Measurements from ENCODE around the gene SCT. TPM values are rescaled to one million over a fixed set of nuclear protein-coding genes. Genes with fewer than 3 reads are reported as not detected.

SCT gene
- total RNA-seq, 1 experiment from 2014 or later = not detected

- no peaks in the 10 kb centered on the region for H3K4me1 ChIP-seq
- Mint-ChIP-seq H3K4me1 (ENCODE audit: low read depth, unreplicated experiment) (no peaks in the 10 kb centered on the region), H3K27ac (ENCODE audit: unreplicated experiment) (no peak overlapping the region), H3K36me3 (ENCODE audit: insufficient read depth, unreplicated experiment) (peaks cover 91% of the 10 kb centered on the region), H3K4me3 (ENCODE audit: unreplicated experiment) (no peak overlapping the region), H3K9me3 (ENCODE audit: unreplicated experiment) (no peaks in the 10 kb centered on the region), H3K27me3 (ENCODE audit: insufficient read depth, unreplicated experiment) (no peaks in the 10 kb centered on the region)
- no peaks in the 10 kb centered on the region for H3K9me3 ChIP-seq
- ChIA-PET POLR2A (no interaction called here), CTCF (no interaction called here)
- no peak for TF ChIP-seq CTCF (IDR thresholded peaks at IDR 0.05; ENCODE audit: insufficient read depth in 1 of 2, low read depth in 1 of 2, low read length in 1 of 2, severe bottlenecking in 1 of 2, unreplicated experiment in 1 of 2)
- H3K27me3 ChIP-seq (replicated peaks; ENCODE audit: control insufficient read depth, insufficient read depth, low read length) = no peaks in the 10 kb centered on the region
- intact Hi-C loops (cut with micrococcal nuclease; ENCODE audit: unreplicated experiment) = no loop called here
- H3K36me3 ChIP-seq (ENCODE audit: control insufficient read depth, insufficient read depth, low read length) = peaks cover 4% of the 10 kb centered on the region
- DNase-seq = peak in 1 of 2 experiments; percentile 28
- BruUV-seq (replicated peaks) = no TSS peak
- H3K4me3 ChIP-seq (ENCODE audit: low read depth, low read length) = no peak overlapping the region
Measured at GRCh38 chr11:598005-598680, 28.8 kb downstream of the SCT start.

- POLR2A ChIA-PET = no interaction called here
- CTCF ChIA-PET = no interaction called here
- no TSS peak for BruUV-seq (replicated peaks)
- peak in 1 of 2 experiments; percentile 36 for DNase-seq
- Histone ChIP-seq H3K27me3 (replicated peaks; ENCODE audit: control insufficient read depth, insufficient read depth, low read length) (no peaks in the 10 kb centered on the region), H3K4me3 (ENCODE audit: low read depth, low read length) (no peak overlapping the region), H3K36me3 (ENCODE audit: control insufficient read depth, insufficient read depth, low read length) (peaks cover 4% of the 10 kb centered on the region), H3K4me1 (no peaks in the 10 kb centered on the region), H3K9me3 (no peaks in the 10 kb centered on the region)
- TF ChIP-seq CTCF (IDR thresholded peaks at IDR 0.05; ENCODE audit: insufficient read depth in 1 of 2, low read depth in 1 of 2, low read length in 1 of 2, severe bottlenecking in 1 of 2, unreplicated experiment in 1 of 2) = peak in 1 of 2 experiments; percentile 26
- Mint-ChIP-seq H3K27me3 (ENCODE audit: insufficient read depth, unreplicated experiment) (no peaks in the 10 kb centered on the region), H3K36me3 (ENCODE audit: insufficient read depth, unreplicated experiment) (peaks cover 93% of the 10 kb centered on the region), H3K9me3 (ENCODE audit: unreplicated experiment) (no peaks in the 10 kb centered on the region), H3K27ac (ENCODE audit: unreplicated experiment) (peak overlapping the region; percentile 42), H3K4me3 (ENCODE audit: unreplicated experiment) (no peak overlapping the region), H3K4me1 (ENCODE audit: low read depth, unreplicated experiment) (no peaks in the 10 kb centered on the region)
- intact Hi-C loops (cut with micrococcal nuclease; ENCODE audit: unreplicated experiment) = no loop called here
Measured at GRCh38 chr11:597166-597725, 29.7 kb downstream of the SCT start.

DNA sequence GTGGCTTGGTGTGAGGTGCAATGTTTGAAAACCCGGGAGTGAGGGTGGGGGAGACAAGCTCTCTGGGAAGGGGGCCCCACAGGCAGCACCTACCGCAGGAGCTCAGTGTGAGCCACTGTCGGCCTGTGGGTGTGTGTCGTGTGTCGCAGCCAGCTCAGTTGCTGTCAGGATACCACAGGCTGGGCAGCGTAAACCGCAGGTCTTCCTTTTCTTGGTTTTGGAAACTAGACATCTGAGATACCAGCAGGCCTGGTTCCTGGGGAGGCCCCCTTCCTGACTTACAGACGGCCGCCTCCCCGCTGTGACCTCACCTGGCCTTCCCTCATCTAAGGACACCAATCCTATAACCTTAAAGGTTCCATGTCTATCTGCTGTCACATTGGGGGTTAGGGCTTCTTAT is 30.6 kb downstream of the SCT start:
- ChIA-PET POLR2A (no interaction called here), CTCF (no interaction called here)
- H3K27ac Mint-ChIP-seq (ENCODE audit: unreplicated experiment) = peak overlapping the region; percentile 42
- DNase-seq = no peak
- intact Hi-C loops (cut with micrococcal nuclease; ENCODE audit: unreplicated experiment) = no loop called here
- Histone ChIP-seq H3K4me3 (ENCODE audit: low read depth, low read length) (no peak overlapping the region), H3K36me3 (ENCODE audit: control insufficient read depth, insufficient read depth, low read length) (peaks cover 4% of the 10 kb centered on the region), H3K9me3 (no peaks in the 10 kb centered on the region), H3K4me1 (no peaks in the 10 kb centered on the region), H3K27me3 (replicated peaks; ENCODE audit: control insufficient read depth, insufficient read depth, low read length) (no peaks in the 10 kb centered on the region)
- no peaks in the 10 kb centered on the region for H3K4me1 Mint-ChIP-seq (ENCODE audit: low read depth, unreplicated experiment)
- H3K4me3 Mint-ChIP-seq (ENCODE audit: unreplicated experiment) = no peak overlapping the region
- BruUV-seq (replicated peaks) = no TSS peak
- TF ChIP-seq CTCF (IDR thresholded peaks at IDR 0.05; ENCODE audit: insufficient read depth in 1 of 2, low read depth in 1 of 2, low read length in 1 of 2, severe bottlenecking in 1 of 2, unreplicated experiment in 1 of 2) = no peak
- no peaks in the 10 kb centered on the region for H3K9me3 Mint-ChIP-seq (ENCODE audit: unreplicated experiment)
- peaks cover 93% of the 10 kb centered on the region for H3K36me3 Mint-ChIP-seq (ENCODE audit: insufficient read depth, unreplicated experiment)
- H3K27me3 Mint-ChIP-seq (ENCODE audit: insufficient read depth, unreplicated experiment) = no peaks in the 10 kb centered on the region
